ENCODE data around the gene ARID2. TPM values are rescaled to one million over a fixed set of nuclear protein-coding genes. Genes with fewer than 3 reads are reported as not detected.

The ARID2 gene
- total and polyA plus RNA-seq, 2 of the 13 experiments (the other 11 are each of a cell fraction or from before 2014, with no cell fraction given), result 15.9 to 22.2 TPM

DNA sequence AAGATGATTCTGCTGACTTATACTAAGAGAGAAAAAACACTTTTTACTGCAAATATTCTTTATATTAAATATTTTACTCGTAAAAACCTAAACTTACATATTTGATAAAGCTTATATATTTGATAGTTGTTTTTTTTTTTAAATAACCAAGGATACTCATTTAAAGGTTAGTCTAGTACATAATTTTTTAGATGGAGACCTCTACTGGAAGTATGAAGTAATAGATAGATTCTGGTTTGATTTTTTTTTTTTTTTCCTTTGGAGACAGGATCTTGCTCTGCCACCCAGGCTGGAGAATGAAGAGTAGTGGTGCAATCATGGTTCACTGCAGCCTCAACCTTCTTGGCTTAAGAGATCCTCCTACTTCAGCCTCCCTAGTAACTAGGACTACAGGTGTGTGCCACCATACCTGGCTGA, 16.4 kb downstream of the ARID2 start (continued):
- TF ChIP-seq ZNF362 (CRISPR knock-in tag; IDR thresholded peaks at IDR 0.05; ENCODE audit: borderline replicate concordance), result peak; percentile 60; the same call in 1 of the 2 replicates

GRCh38 chr12:45756666-45757065, 27.2 kb downstream of the ARID2 start:
- Histone ChIP-seq H3K27me3 (ENCODE audit: control insufficient read depth in 1 of 2, insufficient read depth in 2 of 2, low read length in 2 of 2) (no peaks in the 10 kb centered on the region), H3K9ac (ENCODE audit: insufficient read depth, low read depth, low read length) (no peak overlapping the region), H4K20me1 (ENCODE audit: insufficient read depth, low read length) (peaks cover 3% of the 10 kb centered on the region; the same call in 1 of the 2 replicates), H3K4me1 (ENCODE audit: insufficient read depth, low read length) (no peaks in the 10 kb centered on the region), H3K9me3 (ENCODE audit: low read length) (no peaks in the 10 kb centered on the region), H3K27ac (ENCODE audit: extremely low read length, insufficient read depth, low read length) (no peak overlapping the region), H3K36me3 (replicated peaks in 1 of 2; ENCODE audit: control insufficient read depth in 1 of 2, insufficient read depth in 2 of 2, low read length in 2 of 2) (peaks cover 1 to 6% of the 10 kb centered on the region in 2 experiments; a peak in 1 of 5 replicates), H3K4me2 (ENCODE audit: low read depth, low read length) (no peak overlapping the region), H3K4me3 (replicated peaks in 1 of 3; ENCODE audit: insufficient read depth in 1 of 3, low read depth in 2 of 3, low read length in 3 of 3) (no peak overlapping the region), H3K79me2 (ENCODE audit: insufficient read depth, low read length) (peaks cover 75% of the 10 kb centered on the region), H2AFZ (ENCODE audit: low read length) (no peak overlapping the region)
- in situ Hi-C loops (cut with HindIII; ENCODE audit: extremely low pct_ligation_motif_present, low pct_unique_long_range_greater_than_20kb), result no loop called here
- ChIA-PET CTCF (ENCODE audit: low intra/inter-chr PET ratio, low total read pairs) (no interaction called here), POLR2A (no interaction called here)
- FAIRE-seq (no peak), DNase-seq (ENCODE audit: low spot score) (no peak), ATAC-seq (no peak)
- WGBS (ENCODE audit: low lambda C conversion rate), result 94% methylated on average over 3 of the region's 3 CpGs
- no TSS peak for BruUV-seq (replicated peaks)
- intact Hi-C loops (cut with micrococcal nuclease; ENCODE audit: unreplicated experiment), result no loop called here
- no peak for TF ChIP-seq ZFP62 (CRISPR knock-in tag; IDR thresholded peaks at IDR 0.05)
- TF ChIP-seq ZNF614 (CRISPR knock-in tag; IDR thresholded peaks at IDR 0.05; ENCODE audit: borderline replicate concordance), result no peak
- TF ChIP-seq ZFP1 (CRISPR knock-in tag; IDR thresholded peaks at IDR 0.05), result no peak
- TF ChIP-seq HNRNPH1 (optimal IDR thresholded peaks at IDR 0.05; ENCODE audit: low read depth, low read length), result no peak
- no peak for TF ChIP-seq THYN1 (CRISPR knock-in tag; IDR thresholded peaks at IDR 0.05; ENCODE audit: borderline replicate concordance, low read depth)
- TF ChIP-seq ZBTB40 (IDR thresholded peaks at IDR 0.05), result no peak
- no peak for TF ChIP-seq ZBTB40 (CRISPR knock-in tag; IDR thresholded peaks at IDR 0.05)
- no peak for TF ChIP-seq ESRRA (CRISPR knock-in tag; IDR thresholded peaks at IDR 0.05; ENCODE audit: low read depth)
- TF ChIP-seq, protein P1, sequence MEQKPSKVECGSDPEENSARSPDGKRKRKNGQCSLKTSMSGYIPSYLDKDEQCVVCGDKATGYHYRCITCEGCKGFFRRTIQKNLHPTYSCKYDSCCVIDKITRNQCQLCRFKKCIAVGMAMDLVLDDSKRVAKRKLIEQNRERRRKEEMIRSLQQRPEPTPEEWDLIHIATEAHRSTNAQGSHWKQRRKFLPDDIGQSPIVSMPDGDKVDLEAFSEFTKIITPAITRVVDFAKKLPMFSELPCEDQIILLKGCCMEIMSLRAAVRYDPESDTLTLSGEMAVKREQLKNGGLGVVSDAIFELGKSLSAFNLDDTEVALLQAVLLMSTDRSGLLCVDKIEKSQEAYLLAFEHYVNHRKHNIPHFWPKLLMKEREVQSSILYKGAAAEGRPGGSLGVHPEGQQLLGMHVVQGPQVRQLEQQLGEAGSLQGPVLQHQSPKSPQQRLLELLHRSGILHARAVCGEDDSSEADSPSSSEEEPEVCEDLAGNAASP (CRISPR knock-in tag; IDR thresholded peaks at IDR 0.05; ENCODE audit: borderline replicate concordance), result no peak
- no peak for TF ChIP-seq MBNL3 (CRISPR knock-in tag; conservative IDR thresholded peaks at IDR 0.05)
- TF ChIP-seq ZBTB42 (CRISPR knock-in tag; IDR thresholded peaks at IDR 0.05), result no peak
- TF ChIP-seq NFIB (CRISPR knock-in tag; IDR thresholded peaks at IDR 0.05; ENCODE audit: borderline replicate concordance), result no peak

Data from HepG2 (cell line).